Transverse colon (tissue), 4 donors: Measurements from ENCODE around the gene OR2H1.

ENCODE experiments used
- POLR2A ChIP-seq: fragments of 450-650 bp; IDR thresholded peaks from one replicate; pipeline ENCODE4 v1.6.1; 2016; ENCODE audit warnings: antibody characterized with exemption, mild to moderate bottlenecking, moderate library complexity
- POLR2AphosphoS5 ChIP-seq, 3 donors: sonication (generic); formaldehyde crosslinking; IDR thresholded peaks; one replicate each; pipeline ENCODE4 v1.6.1; 2016; ENCODE audit warnings: antibody characterized with exemption in 3 of 3
- TF ChIP-seq, protein P1 (sequence below), 5 experiments: fragments of 200-600 bp in 3 of 5; fragments of 450-650 bp in 2 of 5; sonication (generic) in 3 of 5; IDR thresholded peaks; 1 replicate in 2 of 5; 2 replicates in 3 of 5; pipeline ENCODE4 v1.5.1; 2016 to 2017; ENCODE audit warnings: antibody characterized with exemption in 5 of 5, inconsistent platforms in 3 of 5, mild to moderate bottlenecking in 2 of 5, moderate library complexity in 1 of 5

GRCh38 chr6:29465279-29465678 lies 8.3 kb downstream of the OR2H1 start:
- TF ChIP-seq, protein P1, sequence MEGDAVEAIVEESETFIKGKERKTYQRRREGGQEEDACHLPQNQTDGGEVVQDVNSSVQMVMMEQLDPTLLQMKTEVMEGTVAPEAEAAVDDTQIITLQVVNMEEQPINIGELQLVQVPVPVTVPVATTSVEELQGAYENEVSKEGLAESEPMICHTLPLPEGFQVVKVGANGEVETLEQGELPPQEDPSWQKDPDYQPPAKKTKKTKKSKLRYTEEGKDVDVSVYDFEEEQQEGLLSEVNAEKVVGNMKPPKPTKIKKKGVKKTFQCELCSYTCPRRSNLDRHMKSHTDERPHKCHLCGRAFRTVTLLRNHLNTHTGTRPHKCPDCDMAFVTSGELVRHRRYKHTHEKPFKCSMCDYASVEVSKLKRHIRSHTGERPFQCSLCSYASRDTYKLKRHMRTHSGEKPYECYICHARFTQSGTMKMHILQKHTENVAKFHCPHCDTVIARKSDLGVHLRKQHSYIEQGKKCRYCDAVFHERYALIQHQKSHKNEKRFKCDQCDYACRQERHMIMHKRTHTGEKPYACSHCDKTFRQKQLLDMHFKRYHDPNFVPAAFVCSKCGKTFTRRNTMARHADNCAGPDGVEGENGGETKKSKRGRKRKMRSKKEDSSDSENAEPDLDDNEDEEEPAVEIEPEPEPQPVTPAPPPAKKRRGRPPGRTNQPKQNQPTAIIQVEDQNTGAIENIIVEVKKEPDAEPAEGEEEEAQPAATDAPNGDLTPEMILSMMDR (IDR thresholded peaks at IDR 0.05): no peak
- TF ChIP-seq POLR2AphosphoS5 (IDR thresholded peaks at IDR 0.05) (no peak), POLR2A (no peak)
